GM12878 (cell line): ENCODE results near the gene CCDC12. TPM values are rescaled to one million over a fixed set of nuclear protein-coding genes. Genes with fewer than 3 reads are reported as not detected.

Experiments used
- ASH2L ChIP-seq: fragments of 300-600, 200-600 bp; sonication (generic); IDR thresholded peaks from 2 replicates; pipeline ENCODE4 v1.6.1; 2017; ENCODE audit warnings: low read depth, mild to moderate bottlenecking, borderline replicate concordance
- CBX3 ChIP-seq: fragments of 200-600 bp; sonication (generic); IDR thresholded peaks from 2 replicates; pipeline ENCODE4 v1.6.1; 2016; ENCODE audit warnings: low read depth, borderline replicate concordance
- CBX5 ChIP-seq: sonication (generic); IDR thresholded peaks from 2 replicates; pipeline ENCODE4 v1.6.1; 2016; ENCODE audit warnings: low read depth, moderate library complexity, mild to moderate bottlenecking, inconsistent platforms
- HDAC6 ChIP-seq: fragments of 200-600 bp; sonication (generic); IDR thresholded peaks from one replicate; pipeline ENCODE4 v1.8.0; 2017; ENCODE audit warnings: antibody characterized with exemption; ENCODE audit not compliant: unreplicated experiment
- IKZF2 ChIP-seq, 2 experiments: fragments of 450-650 bp; IDR thresholded peaks; 2 replicates each; pipeline ENCODE4 v1.6.1; 2017; ENCODE audit warnings: mild to moderate bottlenecking in 2 of 2, moderate library complexity in 2 of 2
- IRF3 ChIP-seq: fragments of 450-650 bp; IDR thresholded peaks from 2 replicates; pipeline ENCODE4 v1.6.1; 2014; ENCODE audit warnings: mild to moderate bottlenecking
- KAT2A ChIP-seq: conservative IDR thresholded peaks from 2 replicates; pipeline ENCODE4 v1.6.1; 2011; ENCODE audit warnings: low read depth, low read length; ENCODE audit not compliant: control insufficient read depth
- KDM1A ChIP-seq: fragments of 200-600 bp; sonication (generic); IDR thresholded peaks from 2 replicates; pipeline ENCODE4 v1.6.1; 2016; ENCODE audit warnings: borderline replicate concordance
- KLF5 ChIP-seq: fragments of 450-650 bp; IDR thresholded peaks from 2 replicates; pipeline ENCODE4 v1.6.1; 2014; ENCODE audit warnings: mild to moderate bottlenecking; ENCODE audit not compliant: partially characterized antibody
- MAX ChIP-seq: IDR thresholded peaks from 2 replicates; pipeline ENCODE4 v1.6.1; 2012; ENCODE audit warnings: low read depth, low read length, improper control_type of control experiment
- MEF2B ChIP-seq: fragments of 450-650 bp; IDR thresholded peaks from 2 replicates; pipeline ENCODE4 v1.6.1; 2018; ENCODE audit warnings: mild to moderate bottlenecking, moderate library complexity; ENCODE audit not compliant: partially characterized antibody, poor library complexity, severe bottlenecking
- MTA3 ChIP-seq: IDR thresholded peaks from 2 replicates; pipeline ENCODE4 v1.6.1; 2012; ENCODE audit warnings: low read length, inconsistent platforms, borderline replicate concordance
- PAX8 ChIP-seq: fragments of 450-650 bp; IDR thresholded peaks from 2 replicates; pipeline ENCODE4 v1.6.1; 2017; ENCODE audit warnings: mild to moderate bottlenecking, moderate library complexity
- PBX3 ChIP-seq: IDR thresholded peaks from 2 replicates; pipeline ENCODE4 v1.6.1; 2011; ENCODE audit warnings: mild to moderate bottlenecking, low read depth, low read length, moderate library complexity; ENCODE audit not compliant: insufficient replicate concordance
- POU2F2 ChIP-seq: IDR thresholded peaks from 3 replicates; pipeline ENCODE4 v1.6.1; 2011; ENCODE audit warnings: low read depth, mild to moderate bottlenecking, low read length, borderline replicate concordance
- RAD51 ChIP-seq: fragments of 450-650 bp; IDR thresholded peaks from 2 replicates; pipeline ENCODE4 v1.6.1; 2016; ENCODE audit warnings: moderate library complexity, mild to moderate bottlenecking, inconsistent platforms
- RFX5 ChIP-seq: IDR thresholded peaks from 2 replicates; pipeline ENCODE4 v1.6.1; 2011; ENCODE audit warnings: low read depth, low read length, improper control_type of control experiment
- SIN3A ChIP-seq: IDR thresholded peaks from 2 replicates; pipeline ENCODE4 v1.6.1; 2012; ENCODE audit warnings: low read depth, low read length, improper control_type of control experiment
- SUZ12 ChIP-seq: fragments of 200-600 bp; sonication (generic); IDR thresholded peaks from one replicate; pipeline ENCODE4 v1.6.1; 2018; ENCODE audit warnings: antibody characterized with exemption, mild to moderate bottlenecking; ENCODE audit not compliant: unreplicated experiment
- TBL1XR1 ChIP-seq: IDR thresholded peaks from 2 replicates; pipeline ENCODE4 v1.6.1; 2012; ENCODE audit warnings: low read depth, low read length, improper control_type of control experiment
- TCF12 ChIP-seq: IDR thresholded peaks from 2 replicates; pipeline ENCODE4 v1.6.1; 2011; ENCODE audit warnings: low read depth, mild to moderate bottlenecking, low read length
- WRNIP1 ChIP-seq: IDR thresholded peaks from 2 replicates; pipeline ENCODE4 v1.6.1; 2011; ENCODE audit warnings: low read depth, low read length, improper control_type of control experiment, borderline replicate concordance
- ZNF207 ChIP-seq: fragments of 450-650 bp; IDR thresholded peaks from 2 replicates; pipeline ENCODE4 v1.6.1; 2014; ENCODE audit warnings: antibody characterized with exemption, mild to moderate bottlenecking, borderline replicate concordance
- ZNF384 ChIP-seq: IDR thresholded peaks from 2 replicates; pipeline ENCODE4 v1.6.1; 2012; ENCODE audit warnings: low read depth, mild to moderate bottlenecking, low read length, improper control_type of control experiment, borderline replicate concordance
- ZNF687 ChIP-seq: fragments of 450-650 bp; IDR thresholded peaks from 2 replicates; pipeline ENCODE4 v1.6.1; 2017; ENCODE audit warnings: mild to moderate bottlenecking, moderate library complexity
- polyA plus RNA-seq, 11 experiments: library from polyadenylated mRNA; depleted of rRNA in 4 of 11; unstranded in 6 of 11; stranded (reverse) in 5 of 11; fragments of >200 nt; fragmentation: Nextera tagmentation in 4 of 11; fragmentation: Illumina TruSeq in 1 of 11; extraction: Ambion mirVana in 4 of 11; extraction: Trizol in 1 of 11; gene quantifications; 1 replicate in 1 of 11; 2 replicates in 10 of 11; pipeline versions ENCODE4 v1.2.1 to v1.2.3, GENCODE V29; 2011 to 2016; ENCODE audit warnings: inconsistent platforms in 2 of 11, missing spikeins in 2 of 11, low read depth in 1 of 11
- total RNA-seq, 4 experiments: library from RNA; depleted of rRNA in 3 of 4; stranded (reverse); fragments of >200 nt in 3 of 4; fragmentation: Illumina TruSeq in 1 of 4; extraction: Trizol in 1 of 4; gene quantifications; 2 replicates each; pipeline versions ENCODE4 v1.2.1 to v1.2.3, GENCODE V29; 2013 to 2021

Gene CCDC12
- total and polyA plus RNA-seq, 10 of the 15 experiments (the other 5 are each of a cell fraction or from before 2014, with no cell fraction given): 9.2 to 91.4 (median 61.3) TPM

- peak; percentile 71 to 77 for TF ChIP-seq IKZF2 (IDR thresholded peaks at IDR 0.05)
- no peak for TF ChIP-seq SIN3A
- 0 out of 2 replicates have a peak, but pooled peaks have one; percentile 57 for TF ChIP-seq TBL1XR1
- no peak for TF ChIP-seq MAX
- TF ChIP-seq RFX5: no peak
- no peak for TF ChIP-seq TCF12
- no peak for TF ChIP-seq KAT2A
- TF ChIP-seq IRF3: no peak
- no peak for TF ChIP-seq SUZ12
- no peak for TF ChIP-seq CBX3
- no peak for TF ChIP-seq CBX5
- no peak for TF ChIP-seq ASH2L
- no peak for TF ChIP-seq HDAC6
- TF ChIP-seq WRNIP1: no peak
- no peak for TF ChIP-seq KLF5
- TF ChIP-seq MEF2B: peak; percentile 95
- no peak for TF ChIP-seq MTA3
- TF ChIP-seq ZNF687: 0 out of 2 replicates have a peak, but pooled peaks have one; percentile 68
- no peak for TF ChIP-seq ZNF207
- no peak for TF ChIP-seq PAX8
- TF ChIP-seq POU2F2: peak; percentile 83; the same call in 1 of the 3 replicates
- peak; percentile 75 for TF ChIP-seq PBX3
- no peak for TF ChIP-seq RAD51
- TF ChIP-seq KDM1A: no peak
- no peak for TF ChIP-seq ZNF384
Measured at GRCh38 chr3:46948830-46949671, 27.5 kb downstream of the CCDC12 start (continued).
